Ecto neural progenitor cell (in vitro differentiated cells): ENCODE measurements around the gene AP1M1.
"Not testable (repeated sequence)": the region's sequence is repeated elsewhere in the genome, so short reads cannot be mapped to it uniquely, and the experiment has no call there.

Experiments used
- DNase-seq: peaks from one replicate; pipeline ENCODE4 v3.0.0-alpha.2; 2018; ENCODE audit warnings: low spot score

The AP1M1 gene

GRCh38 chr19:16261584-16262368, 64.1 kb downstream of the AP1M1 start:
- DNase-seq: no peak

DNA sequence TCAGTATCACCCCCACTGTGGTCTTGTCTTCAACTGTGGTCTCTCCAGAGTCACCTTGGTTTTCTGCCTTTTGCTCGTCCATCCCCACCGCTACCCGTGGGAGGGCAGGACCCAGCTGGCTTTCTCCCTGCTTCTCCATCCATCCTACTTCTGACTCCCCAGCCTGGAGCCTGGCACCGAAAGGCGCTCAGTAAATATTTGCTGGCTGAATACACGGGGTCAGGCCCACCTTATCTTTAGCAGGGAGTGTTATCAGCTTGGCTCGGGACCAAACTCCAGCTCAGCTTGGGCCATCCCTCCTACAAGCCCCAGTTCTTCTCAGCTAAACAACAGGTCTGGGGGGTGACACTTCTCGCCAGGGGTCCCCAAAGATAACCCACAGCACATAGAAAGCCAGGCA, 64.9 kb downstream of the AP1M1 start:
- no peak for DNase-seq

GRCh38 chr19:16263141-16263761, 65.5 kb downstream of the AP1M1 start:
- no peak for DNase-seq

DNA sequence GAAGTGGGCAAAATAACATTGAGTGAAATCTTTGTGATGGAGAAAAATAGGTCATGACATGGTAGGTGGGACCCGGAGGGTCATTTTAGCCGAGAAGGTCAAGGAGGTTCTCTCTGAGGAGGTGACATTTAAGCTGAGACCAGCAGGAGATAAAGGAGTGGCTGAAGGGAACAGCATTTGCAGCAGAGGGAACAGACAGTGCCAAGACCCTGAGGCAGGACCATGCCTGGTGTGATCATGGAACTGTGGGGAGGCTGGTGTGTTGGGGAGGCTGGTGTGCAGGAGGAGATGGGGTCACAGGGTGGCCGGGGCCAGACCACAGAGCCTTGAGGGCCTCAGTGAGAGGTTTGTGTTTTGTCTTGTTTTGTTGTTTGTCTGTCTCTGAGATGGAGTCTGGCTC, 67.5 kb downstream of the AP1M1 start:
- no peak for DNase-seq

- no peak for DNase-seq
Measured at GRCh38 chr19:16265890-16266585, 68.3 kb downstream of the AP1M1 start.

- no peak for DNase-seq
Measured at GRCh38 chr19:16266586-16266942, 68.9 kb downstream of the AP1M1 start.

DNA sequence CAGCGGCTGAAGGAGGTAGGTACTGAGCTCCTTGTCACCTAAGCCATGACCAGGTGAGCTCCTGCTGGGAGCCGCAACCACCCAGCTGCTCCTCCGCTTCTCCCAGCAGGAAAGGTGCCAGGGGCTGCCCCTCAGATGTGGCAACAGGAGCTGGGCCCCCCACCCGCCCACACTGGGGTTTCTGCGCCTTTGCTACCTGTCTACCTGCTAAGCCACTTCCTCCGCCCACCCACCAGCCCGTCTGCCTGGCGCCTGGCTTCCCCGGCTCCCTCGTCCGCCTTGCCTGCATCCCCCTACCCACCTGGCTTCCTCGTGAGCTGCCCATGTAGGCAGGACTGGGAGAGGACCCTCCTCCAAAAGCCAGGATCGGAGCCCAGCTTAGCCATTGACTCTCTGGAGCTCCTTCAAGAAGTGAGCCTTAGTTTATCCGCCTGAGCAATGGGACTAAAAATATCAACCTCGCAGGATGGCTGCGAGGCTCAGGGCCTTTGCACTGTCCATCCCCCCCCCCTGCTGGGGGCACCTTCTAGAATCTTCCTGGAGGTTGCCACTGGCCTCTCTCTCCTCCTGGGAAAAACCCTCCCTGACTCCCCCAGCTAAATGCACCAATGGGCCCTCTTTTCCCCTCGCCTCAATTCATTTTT, 71.1 kb downstream of the AP1M1 start:
- DNase-seq: no peak

GRCh38 chr19:16272945-16273344, 75.2 kb downstream of the AP1M1 start:
- peak; percentile 67 for DNase-seq

GRCh38 chr19:16274447-16274846, 76.7 kb downstream of the AP1M1 start:
- DNase-seq: no peak

DNA sequence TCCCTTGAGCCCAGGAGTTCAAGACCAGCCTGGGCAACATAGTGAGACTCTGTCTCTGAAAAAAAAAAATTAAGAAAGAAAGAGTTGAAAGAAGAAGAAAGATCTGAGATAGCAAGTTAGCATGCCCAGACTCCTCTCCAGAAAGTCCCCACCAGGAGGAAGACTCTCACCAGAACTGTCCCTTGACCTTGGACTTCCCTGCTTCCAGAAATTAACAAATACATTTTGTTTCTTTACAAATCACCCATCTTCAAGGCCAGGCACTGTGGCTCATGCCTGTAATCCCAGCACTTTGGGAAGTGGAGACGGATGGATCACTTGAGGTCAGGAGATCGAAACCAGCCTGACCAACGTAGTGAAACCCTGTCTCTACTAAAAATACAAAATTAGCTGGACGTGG, 82.6 kb downstream of the AP1M1 start:
- no peak for DNase-seq

DNA sequence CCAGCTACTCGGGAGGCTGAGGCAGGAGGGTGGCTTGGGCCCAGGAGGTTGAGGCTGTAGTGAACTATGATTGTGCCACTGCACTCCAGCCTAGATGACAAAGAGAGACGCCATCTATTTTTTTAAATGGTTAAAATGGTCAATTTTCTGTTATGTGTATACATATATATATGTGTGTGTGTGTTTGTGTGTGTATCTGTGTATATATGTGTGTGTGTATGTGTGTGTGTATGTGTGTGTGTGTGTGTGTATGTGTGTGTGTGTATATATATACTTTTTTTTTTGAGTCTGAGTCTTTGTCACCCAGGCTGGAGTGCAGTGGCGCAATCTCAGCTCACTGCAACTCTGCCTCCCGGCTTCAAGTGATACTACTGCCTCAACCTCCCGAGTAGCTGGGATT, 84.0 kb downstream of the AP1M1 start:
- no peak for DNase-seq

- DNase-seq: no peak
Measured at GRCh38 chr19:16283210-16284061, 85.7 kb downstream of the AP1M1 start.

DNA sequence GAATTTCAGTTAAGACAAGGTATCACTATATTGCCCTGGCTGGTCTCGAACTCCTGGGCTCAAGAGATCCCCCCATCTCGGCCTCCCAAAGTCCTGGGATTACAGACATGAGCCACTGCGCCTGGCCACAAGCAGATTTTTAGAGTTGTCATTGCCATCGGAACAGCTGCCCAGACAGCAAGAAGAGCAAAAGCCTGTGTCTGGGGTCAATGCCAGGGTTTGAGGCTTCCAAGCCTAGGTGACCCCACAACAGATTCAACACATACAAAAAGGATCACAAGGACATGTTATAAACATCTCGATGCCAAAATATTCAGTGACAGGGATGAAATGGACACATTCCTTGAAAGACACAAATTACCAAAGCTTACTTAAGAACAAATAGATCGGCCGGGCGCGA, 86.8 kb downstream of the AP1M1 start:
- no peak for DNase-seq

DNA sequence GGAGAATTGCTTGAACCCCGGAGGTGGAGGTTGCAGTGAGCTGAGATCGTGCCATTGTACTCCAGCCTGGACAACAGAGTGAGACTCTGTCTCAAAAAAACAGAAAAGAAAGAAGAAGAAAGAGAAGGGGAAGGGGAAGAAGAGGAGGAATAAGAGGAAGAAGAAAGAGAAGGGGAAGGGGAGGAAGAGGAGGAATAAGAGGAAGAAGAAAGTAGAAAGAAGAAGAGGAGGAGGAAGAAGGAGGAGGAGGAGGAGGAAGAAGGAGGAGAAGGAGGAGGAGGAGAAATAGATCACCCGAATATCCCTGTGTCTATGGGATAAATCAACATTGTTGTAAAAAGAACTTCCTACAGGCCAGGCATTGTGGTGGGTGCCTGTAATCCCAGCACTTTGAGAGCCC, 87.4 kb downstream of the AP1M1 start:
- DNase-seq: not testable (repeated sequence)

- no peak for DNase-seq
Measured at GRCh38 chr19:16285769-16286498, 88.2 kb downstream of the AP1M1 start.

DNA sequence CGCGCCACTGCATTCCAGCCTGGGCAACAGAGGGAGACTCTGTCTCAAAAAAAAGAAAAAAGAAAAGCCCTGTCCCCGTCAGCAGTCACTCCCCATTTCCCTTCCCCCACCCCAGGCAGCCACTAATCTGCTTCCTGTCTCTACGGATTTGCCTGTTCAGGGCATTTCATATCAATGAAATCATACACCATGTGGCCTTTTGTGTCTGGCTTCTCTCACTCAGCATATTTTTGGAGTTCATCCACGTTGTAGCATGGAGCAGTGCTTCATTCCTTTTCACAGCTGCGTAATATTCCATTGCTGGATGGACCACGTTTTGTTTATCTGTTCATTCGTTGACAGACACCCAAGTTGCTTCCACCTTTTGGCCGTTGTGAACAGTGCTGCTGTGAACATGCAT, 90.8 kb downstream of the AP1M1 start:
- no peak for DNase-seq

GRCh38 chr19:16289594-16289993, 91.9 kb downstream of the AP1M1 start:
- no peak for DNase-seq

GRCh38 chr19:16290692-16291091, 93.0 kb downstream of the AP1M1 start:
- no peak for DNase-seq

- no peak for DNase-seq
Measured at GRCh38 chr19:16293118-16294091, 95.7 kb downstream of the AP1M1 start.

DNA sequence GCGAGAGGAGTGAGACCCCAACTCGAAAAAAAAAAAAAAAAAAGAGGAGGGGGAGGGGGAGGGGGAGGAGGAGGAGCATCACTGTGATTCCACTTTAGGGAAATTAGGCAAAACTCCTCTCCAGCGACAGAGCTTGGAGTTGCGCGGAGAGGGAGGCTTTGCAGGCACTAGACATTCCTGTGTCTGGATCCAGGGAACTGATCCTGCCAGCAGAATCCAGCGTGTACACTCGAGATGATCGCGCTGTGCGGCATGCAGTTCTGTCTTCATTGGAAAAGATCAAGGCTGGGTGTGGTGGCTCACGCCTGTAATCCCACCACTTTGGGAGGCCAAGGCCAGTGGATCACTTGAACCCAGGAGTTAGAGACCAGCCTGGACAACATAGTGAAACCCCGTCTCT, 97.3 kb downstream of the AP1M1 start:
- no peak for DNase-seq
